Neural progenitor cell (in vitro differentiated cells): ENCODE measurements around the gene PIGK.

Source experiments
- CTCF ChIP-seq: fragments of 200-600 bp; sonication (generic); IDR thresholded peaks from 2 replicates; pipeline ENCODE4 v1.5.1; 2017; ENCODE audit warnings: antibody characterized with exemption, mild to moderate bottlenecking
- EZH2phosphoT487 ChIP-seq: fragments of 200-600 bp; sonication (generic); IDR thresholded peaks from 2 replicates; pipeline ENCODE4 v1.6.1; 2017; ENCODE audit warnings: antibody characterized with exemption

GRCh38 chr1:77179632-77180031 lies 39.6 kb downstream of the PIGK start:
- no peak for TF ChIP-seq EZH2phosphoT487
- no peak for TF ChIP-seq CTCF
